Measurements from ENCODE around the gene CRACDL.

Gene CRACDL

DNA sequence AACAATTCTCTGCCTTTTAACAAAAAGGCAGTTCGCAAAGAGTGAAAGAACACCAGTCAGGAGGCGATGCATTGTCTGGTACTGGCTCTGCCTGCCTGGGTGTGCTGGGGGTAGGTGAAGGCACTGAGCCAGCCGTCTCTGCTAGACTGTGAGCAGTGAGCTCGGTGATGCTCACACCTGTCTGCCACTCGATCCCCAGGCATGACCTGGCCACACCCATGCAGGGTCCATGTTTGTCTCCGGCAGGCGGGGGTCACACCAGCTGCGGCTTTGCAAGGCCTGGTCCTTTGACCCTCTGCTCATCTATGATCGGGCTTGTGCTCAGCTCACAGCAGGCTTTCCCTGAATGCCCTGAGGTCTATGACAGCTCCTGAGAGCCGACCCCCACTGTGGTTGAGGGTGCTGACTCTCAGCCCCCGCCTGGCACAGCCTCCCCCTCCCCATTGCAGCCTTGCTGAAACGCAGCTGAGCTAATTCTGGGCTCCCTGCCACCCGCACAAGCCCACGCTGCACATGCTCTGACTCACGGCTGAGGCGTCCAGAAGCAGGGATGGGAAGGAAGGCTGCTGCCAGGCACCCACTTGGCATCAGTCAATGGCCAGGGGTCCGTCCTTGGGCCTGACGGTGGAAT lies 23.7 kb downstream of the CRACDL start:
- no peak overlapping the region for H3K4me2 ChIP-seq (ENCODE audit: low read length)
- no peaks in the 10 kb centered on the region for H3K79me2 ChIP-seq (ENCODE audit: control insufficient read depth, low read length)
- no peaks in the 10 kb centered on the region for H3F3A ChIP-seq (ENCODE audit: control insufficient read depth, insufficient read depth)
- TF ChIP-seq, protein P1, sequence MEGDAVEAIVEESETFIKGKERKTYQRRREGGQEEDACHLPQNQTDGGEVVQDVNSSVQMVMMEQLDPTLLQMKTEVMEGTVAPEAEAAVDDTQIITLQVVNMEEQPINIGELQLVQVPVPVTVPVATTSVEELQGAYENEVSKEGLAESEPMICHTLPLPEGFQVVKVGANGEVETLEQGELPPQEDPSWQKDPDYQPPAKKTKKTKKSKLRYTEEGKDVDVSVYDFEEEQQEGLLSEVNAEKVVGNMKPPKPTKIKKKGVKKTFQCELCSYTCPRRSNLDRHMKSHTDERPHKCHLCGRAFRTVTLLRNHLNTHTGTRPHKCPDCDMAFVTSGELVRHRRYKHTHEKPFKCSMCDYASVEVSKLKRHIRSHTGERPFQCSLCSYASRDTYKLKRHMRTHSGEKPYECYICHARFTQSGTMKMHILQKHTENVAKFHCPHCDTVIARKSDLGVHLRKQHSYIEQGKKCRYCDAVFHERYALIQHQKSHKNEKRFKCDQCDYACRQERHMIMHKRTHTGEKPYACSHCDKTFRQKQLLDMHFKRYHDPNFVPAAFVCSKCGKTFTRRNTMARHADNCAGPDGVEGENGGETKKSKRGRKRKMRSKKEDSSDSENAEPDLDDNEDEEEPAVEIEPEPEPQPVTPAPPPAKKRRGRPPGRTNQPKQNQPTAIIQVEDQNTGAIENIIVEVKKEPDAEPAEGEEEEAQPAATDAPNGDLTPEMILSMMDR (IDR thresholded peaks at IDR 0.05; ENCODE audit: low read depth, low read length, poor library complexity, severe bottlenecking): no peak
- TF ChIP-seq EZH2phosphoT487 (IDR thresholded peaks at IDR 0.05; ENCODE audit: borderline replicate concordance, low read length): no peak
- no peaks in the 10 kb centered on the region for H3K9me2 ChIP-seq (replicated peaks; ENCODE audit: control insufficient read depth, low read length)
- no peak overlapping the region for H3K4me3 ChIP-seq (ENCODE audit: low read length)
- H3K36me3 ChIP-seq (ENCODE audit: control insufficient read depth, low read length): no peaks in the 10 kb centered on the region
- no peak overlapping the region for H3K27ac ChIP-seq (ENCODE audit: low read depth, low read length)
- H4K20me1 ChIP-seq (ENCODE audit: control insufficient read depth, insufficient read depth, low read depth, low read length): no peaks in the 10 kb centered on the region
- no peaks in the 10 kb centered on the region for H3K9me3 ChIP-seq (ENCODE audit: control insufficient read depth, insufficient read depth, low read length)
- H3K27me3 ChIP-seq (ENCODE audit: control insufficient read depth, low read length): peaks cover 11% of the 10 kb centered on the region; the same call in 1 of the 2 replicates
- peaks cover 19% of the 10 kb centered on the region for H3K4me1 ChIP-seq (ENCODE audit: control insufficient read depth, low read length)

DNA sequence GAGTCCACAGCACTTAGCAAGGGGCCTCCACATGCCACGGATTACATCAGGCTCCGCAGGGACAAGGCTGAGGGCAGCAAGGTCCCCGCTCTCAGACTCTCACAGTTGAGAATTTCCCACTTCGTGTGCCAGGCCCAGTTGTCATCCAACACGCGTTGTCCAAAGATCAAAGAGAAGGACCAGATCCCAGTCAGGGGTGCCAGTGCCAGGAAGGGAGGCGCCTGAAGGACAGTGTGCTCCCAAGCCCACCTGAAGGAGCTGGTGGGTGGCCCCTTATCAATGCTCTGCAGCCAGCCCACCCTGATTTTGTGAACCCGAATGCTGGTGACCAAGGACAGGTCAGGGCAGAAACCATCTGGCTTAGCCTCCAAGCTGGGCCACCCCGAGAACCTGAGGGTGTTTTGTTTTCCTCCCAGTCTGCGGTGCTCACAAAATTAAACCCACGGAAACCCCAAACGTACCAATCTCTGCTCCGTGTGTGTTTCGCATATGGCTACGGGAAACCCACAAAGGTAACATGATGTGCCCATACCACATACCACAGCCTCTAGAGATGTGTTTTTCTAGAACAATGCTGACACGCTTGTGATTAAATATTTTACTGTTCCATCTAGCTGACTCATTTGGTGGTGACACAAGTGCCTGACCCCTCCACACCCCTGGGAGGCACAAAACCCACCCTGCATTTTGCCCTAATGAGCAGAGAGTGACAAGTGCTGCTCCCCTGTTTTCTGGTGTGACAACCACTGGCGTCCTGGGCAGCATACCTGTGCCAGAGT lies 24.5 kb downstream of the CRACDL start:
- TF ChIP-seq, protein P1 (IDR thresholded peaks at IDR 0.05; ENCODE audit: low read depth, low read length, poor library complexity, severe bottlenecking): no peak
- TF ChIP-seq EZH2phosphoT487 (IDR thresholded peaks at IDR 0.05; ENCODE audit: borderline replicate concordance, low read length): no peak
- H3K4me2 ChIP-seq (ENCODE audit: low read length): no peak overlapping the region
- H3K27me3 ChIP-seq (ENCODE audit: control insufficient read depth, low read length): peaks cover 11% of the 10 kb centered on the region; the same call in 1 of the 2 replicates
- H3K9me2 ChIP-seq (replicated peaks; ENCODE audit: control insufficient read depth, low read length): no peaks in the 10 kb centered on the region
- no peaks in the 10 kb centered on the region for H3K79me2 ChIP-seq (ENCODE audit: control insufficient read depth, low read length)
- H3K4me1 ChIP-seq (ENCODE audit: control insufficient read depth, low read length): peaks cover 19% of the 10 kb centered on the region
- no peaks in the 10 kb centered on the region for H3K36me3 ChIP-seq (ENCODE audit: control insufficient read depth, low read length)
- H4K20me1 ChIP-seq (ENCODE audit: control insufficient read depth, insufficient read depth, low read depth, low read length): no peaks in the 10 kb centered on the region
- no peaks in the 10 kb centered on the region for H3K9me3 ChIP-seq (ENCODE audit: control insufficient read depth, insufficient read depth, low read length)
- H3F3A ChIP-seq (ENCODE audit: control insufficient read depth, insufficient read depth): no peaks in the 10 kb centered on the region
- H3K27ac ChIP-seq (ENCODE audit: low read depth, low read length): no peak overlapping the region
- no peak overlapping the region for H3K4me3 ChIP-seq (ENCODE audit: low read length)

DNA sequence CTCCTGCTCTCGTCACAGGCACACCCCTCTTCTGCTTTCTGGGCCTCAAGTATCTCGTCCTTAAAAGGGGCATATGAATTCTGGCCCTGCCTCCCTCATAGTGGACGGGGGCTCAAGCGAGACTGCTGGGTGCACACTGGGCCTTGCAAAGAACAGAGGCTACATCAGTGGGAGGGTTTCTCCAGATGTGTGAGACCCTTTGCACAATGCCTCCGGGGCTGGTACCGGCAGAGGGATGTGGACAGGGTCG lies 25.0 kb downstream of the CRACDL start:
- no peaks in the 10 kb centered on the region for H3K79me2 ChIP-seq (ENCODE audit: control insufficient read depth, low read length)
- H3K4me3 ChIP-seq (ENCODE audit: low read length): no peak overlapping the region
- no peaks in the 10 kb centered on the region for H3F3A ChIP-seq (ENCODE audit: control insufficient read depth, insufficient read depth)
- TF ChIP-seq, protein P1 (IDR thresholded peaks at IDR 0.05; ENCODE audit: low read depth, low read length, poor library complexity, severe bottlenecking): no peak
- no peak for TF ChIP-seq EZH2phosphoT487 (IDR thresholded peaks at IDR 0.05; ENCODE audit: borderline replicate concordance, low read length)
- no peaks in the 10 kb centered on the region for H4K20me1 ChIP-seq (ENCODE audit: control insufficient read depth, insufficient read depth, low read depth, low read length)
- peaks cover 11% of the 10 kb centered on the region; the same call in 1 of the 2 replicates for H3K27me3 ChIP-seq (ENCODE audit: control insufficient read depth, low read length)
- no peaks in the 10 kb centered on the region for H3K9me3 ChIP-seq (ENCODE audit: control insufficient read depth, insufficient read depth, low read length)
- H3K9me2 ChIP-seq (replicated peaks; ENCODE audit: control insufficient read depth, low read length): no peaks in the 10 kb centered on the region
- no peaks in the 10 kb centered on the region for H3K36me3 ChIP-seq (ENCODE audit: control insufficient read depth, low read length)
- H3K4me2 ChIP-seq (ENCODE audit: low read length): no peak overlapping the region
- H3K4me1 ChIP-seq (ENCODE audit: control insufficient read depth, low read length): peaks cover 19% of the 10 kb centered on the region
- no peak overlapping the region for H3K27ac ChIP-seq (ENCODE audit: low read depth, low read length)

Data from DOHH2 (cell line).